Measurements from ENCODE around the gene ACKR2. TPM values are rescaled to one million over a fixed set of nuclear protein-coding genes. Genes with fewer than 3 reads are reported as not detected.
"Not testable (repeated sequence)": the region's sequence is repeated elsewhere in the genome, so short reads cannot be mapped to it uniquely, and the experiment has no call there.

Gene ACKR2
- total and polyA plus RNA-seq, 8 donors: 0.77 to 7.9 (median 2.0) TPM

GRCh38 chr3:42880601-42881451 is 71.6 kb downstream of the ACKR2 start:
- Histone ChIP-seq H3K9me3 (no peaks in the 10 kb centered on the region), H3K36me3 (no peaks in the 10 kb centered on the region), H3K27me3 (peaks cover 0 to 13% of the 10 kb centered on the region in 2 donors), H3K27ac (peak overlapping the region; percentile 24 to 45), H3K4me3 (peak overlapping the region; percentile 50 to 60), H3K4me1 (peaks cover 0 to 12% of the 10 kb centered on the region in 2 donors)
- peak; percentile 90 to 91 for TF ChIP-seq CTCF (IDR thresholded peaks at IDR 0.05)
- peak; percentile 79 to 95 (median 88) for DNase-seq
- intact Hi-C loops (cut with DNase I): loop anchor here in 1 of 2 donors (2.0 to 5.0 kb wide), 2 partner anchors 49 to 100 kb away; no protein-coding TSS in a partner anchor
- peak; percentile 100 for ATAC-seq

DNA sequence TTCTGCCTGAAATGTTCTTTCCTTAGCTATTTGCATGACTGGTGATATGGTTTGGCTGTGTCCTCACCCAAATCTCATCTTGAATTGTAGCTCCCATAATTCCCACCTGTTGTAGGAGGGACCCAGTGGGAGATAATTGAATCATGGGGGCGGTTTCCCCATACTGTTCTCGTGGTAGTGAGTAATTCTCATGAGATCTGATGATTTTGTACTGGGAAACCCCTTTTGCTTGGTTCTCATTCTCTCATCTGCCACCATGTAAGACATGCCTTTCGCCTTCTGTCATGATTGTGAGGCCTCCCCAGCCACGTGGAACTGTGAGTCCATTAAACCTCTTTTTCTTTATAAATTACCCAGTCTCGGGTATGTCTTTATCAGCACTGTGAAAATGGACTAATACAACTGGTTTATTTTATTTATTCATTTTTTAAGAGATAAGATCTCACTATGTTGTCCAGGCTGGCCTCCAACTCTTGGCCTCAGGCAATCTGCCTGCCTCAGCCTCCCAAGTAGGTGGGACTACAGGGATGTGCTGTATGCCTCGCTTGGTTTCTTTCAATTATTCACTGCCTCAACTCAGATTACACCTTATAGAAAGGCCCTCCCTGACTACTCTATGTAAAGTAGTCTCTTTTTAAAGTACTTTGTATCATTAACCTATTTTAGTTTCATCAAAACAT is 74.1 kb downstream of the ACKR2 start:
- DNase-seq, H3K9me3 ChIP-seq, ATAC-seq, H3K36me3 ChIP-seq, H3K4me3 ChIP-seq, H3K27ac ChIP-seq: not testable (repeated sequence)
- Histone ChIP-seq H3K27me3 (peaks cover 0 to 16% of the 10 kb centered on the region in 2 donors), H3K4me1 (peaks cover 0 to 12% of the 10 kb centered on the region in 2 donors)
- intact Hi-C loops (cut with DNase I): loop anchor here in 1 of 2 donors (5.0 kb wide), 1 partner anchor 51 kb away; no protein-coding TSS in a partner anchor

DNA sequence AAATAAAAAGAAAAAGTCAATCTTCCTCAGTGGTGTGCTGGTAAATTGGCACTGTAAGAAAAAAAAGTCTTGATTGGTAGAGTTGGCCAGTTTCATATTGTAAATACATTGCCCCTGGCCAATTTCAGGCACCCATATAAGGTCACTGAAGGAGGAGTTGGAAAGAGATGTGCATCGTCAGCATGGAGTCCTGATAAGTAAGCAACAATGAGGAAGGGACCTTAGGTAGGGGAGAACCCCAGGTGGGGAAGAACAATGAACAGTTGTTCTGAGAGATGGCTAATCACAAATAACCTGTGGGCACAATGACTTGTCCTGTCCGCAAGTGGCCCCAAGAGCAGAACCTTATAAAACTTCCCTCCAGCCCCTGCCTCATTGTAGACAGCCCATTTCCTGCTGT is 75.1 kb downstream of the ACKR2 start:
- no peak for ATAC-seq

DNA sequence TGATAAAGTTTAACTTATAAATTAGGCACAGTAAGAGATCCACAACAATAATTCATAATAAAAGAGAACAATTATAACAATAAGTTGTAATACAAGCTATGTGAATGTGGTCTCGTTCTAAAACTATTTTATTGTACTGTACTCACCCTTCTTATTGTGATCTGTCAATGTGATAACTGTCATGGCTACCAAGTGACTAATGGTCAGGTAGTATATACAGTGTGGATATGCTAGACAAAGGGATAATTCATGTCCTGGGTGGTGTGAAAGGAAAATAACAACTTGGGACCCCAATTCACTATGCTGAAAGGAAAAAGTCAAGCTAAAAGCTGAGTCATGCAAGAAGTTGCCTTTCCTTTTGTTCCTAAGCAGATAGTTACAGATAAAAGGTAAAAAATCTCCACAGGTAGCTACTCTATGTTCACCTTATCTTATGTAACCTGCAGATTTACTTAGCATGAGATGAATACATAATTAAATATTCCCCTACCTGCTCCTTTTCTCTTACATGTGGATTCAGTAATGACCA is 77.1 kb downstream of the ACKR2 start:
- intact Hi-C loops (cut with DNase I): no loop called here

More for the DNA sequence above, 75.1 kb downstream of the ACKR2 start:
- TF ChIP-seq CTCF (IDR thresholded peaks at IDR 0.05): no peak
- Histone ChIP-seq H3K4me1 (peaks cover 0 to 12% of the 10 kb centered on the region in 2 donors), H3K4me3 (no peak overlapping the region), H3K27me3 (peaks cover 0 to 16% of the 10 kb centered on the region in 2 donors), H3K27ac (no peak overlapping the region), H3K36me3 (no peaks in the 10 kb centered on the region), H3K9me3 (no peaks in the 10 kb centered on the region)
- intact Hi-C loops (cut with DNase I): loop anchor here in 1 of 2 donors (5.0 kb wide), 1 partner anchor 52 kb away; no protein-coding TSS in a partner anchor
- DNase-seq: no peak

More for the DNA sequence above, 77.1 kb downstream of the ACKR2 start:
- H3K4me1 ChIP-seq: peaks cover 0 to 1% of the 10 kb centered on the region in 2 donors
- no peaks in the 10 kb centered on the region for H3K36me3 ChIP-seq
- no peak for TF ChIP-seq CTCF (IDR thresholded peaks at IDR 0.05)
- DNase-seq: no peak
- ATAC-seq: no peak
- no peak overlapping the region for H3K4me3 ChIP-seq
- H3K27me3 ChIP-seq: peaks cover 0 to 3% of the 10 kb centered on the region in 2 donors
- H3K9me3 ChIP-seq: no peaks in the 10 kb centered on the region
- no peak overlapping the region for H3K27ac ChIP-seq
